GM18511 (cell line): Measurements from ENCODE around the gene NDUFS1.
"Not testable (repeated sequence)": the region's sequence is repeated elsewhere in the genome, so short reads cannot be mapped to it uniquely, and the experiment has no call there.

Source experiments
- ATAC-seq: cut with Tn5 transposase; IDR thresholded peaks from one replicate; pipeline ENCODE4 v1.9.1; 2021; ENCODE audit warnings: mild to moderate bottlenecking, moderate library complexity; ENCODE audit not compliant: unreplicated experiment

Gene NDUFS1

GRCh38 chr2:206159346-206160124 lies at the start of gene NDUFS1, which contains the start of gene EEF1B2:
Gene NDUFS1 (minus strand): TSS chr2:206159444. CDS start chr2:206153678, 5,766 bp downstream.
Gene EEF1B2 (plus strand): TSS chr2:206159895. CDS start chr2:206159980, 85 bp downstream.
- peak; percentile 92 for ATAC-seq

GRCh38 chr2:206208900-206209299 lies 49.7 kb upstream of the NDUFS1 start:
- ATAC-seq: no peak

GRCh38 chr2:206207316-206207715 lies 48.1 kb upstream of the NDUFS1 start:
- not testable (repeated sequence) for ATAC-seq

GRCh38 chr2:206204710-206205109 lies 45.5 kb upstream of the NDUFS1 start:
- no peak for ATAC-seq

GRCh38 chr2:206203331-206203730 lies 44.1 kb upstream of the NDUFS1 start:
- ATAC-seq: no peak

- no peak for ATAC-seq
Measured at GRCh38 chr2:206202446-206202845, 43.2 kb upstream of the NDUFS1 start.

GRCh38 chr2:206201075-206201848 lies 42.0 kb upstream of the NDUFS1 start:
- no peak for ATAC-seq

- no peak for ATAC-seq
Measured at GRCh38 chr2:206198677-206199076, 39.4 kb upstream of the NDUFS1 start.

- no peak for ATAC-seq
Measured at GRCh38 chr2:206193671-206194357, 34.6 kb upstream of the NDUFS1 start.

- ATAC-seq: no peak
Measured at GRCh38 chr2:206192157-206192556, 32.9 kb upstream of the NDUFS1 start.

- ATAC-seq: no peak
Measured at GRCh38 chr2:206190689-206191088, 31.4 kb upstream of the NDUFS1 start.

- ATAC-seq: no peak
Measured at GRCh38 chr2:206190111-206190510, 30.9 kb upstream of the NDUFS1 start.

- ATAC-seq: no peak
Measured at GRCh38 chr2:206189691-206190090, 30.4 kb upstream of the NDUFS1 start.

GRCh38 chr2:206181526-206181925 lies 22.3 kb upstream of the NDUFS1 start:
- not testable (repeated sequence) for ATAC-seq

GRCh38 chr2:206176901-206177300 lies 17.7 kb upstream of the NDUFS1 start:
- ATAC-seq: no peak

- no peak for ATAC-seq
Measured at GRCh38 chr2:206176121-206176520, 16.9 kb upstream of the NDUFS1 start.

GRCh38 chr2:206173147-206173546 lies 13.9 kb upstream of the NDUFS1 start:
- ATAC-seq: no peak

- not testable (repeated sequence) for ATAC-seq
Measured at GRCh38 chr2:206171624-206172397, 12.6 kb upstream of the NDUFS1 start.

- not testable (repeated sequence) for ATAC-seq
Measured at GRCh38 chr2:206168230-206168629, 9.0 kb upstream of the NDUFS1 start.

GRCh38 chr2:206164261-206164862 lies 5.1 kb upstream of the NDUFS1 start:
- no peak for ATAC-seq
